Dendritic cell treated with granulocyte-macrophage colony-stimulating factor and Interleukin-4, amounts not matched to agents 40 ng/mL and 50 ng/mL, for 4 days (primary cell): ENCODE results near the gene HSPA1B.
"Not testable (repeated sequence)": the region's sequence is repeated elsewhere in the genome, so short reads cannot be mapped to it uniquely, and the experiment has no call there.

Source experiments
- H3K27ac Mint-ChIP-seq: one replicate; pipeline ENCODE4 v1.8.0; 2022; ENCODE audit warnings: mild to moderate bottlenecking, mixed read lengths
- H3K27me3 Mint-ChIP-seq: one replicate; pipeline ENCODE4 v1.8.0; 2022; ENCODE audit warnings: mild to moderate bottlenecking, mixed read lengths
- H3K36me3 Mint-ChIP-seq: one replicate; pipeline ENCODE4 v1.8.0; 2022; ENCODE audit warnings: low read depth, mixed read lengths
- H3K4me1 Mint-ChIP-seq: one replicate; pipeline ENCODE4 v1.8.0; 2022; ENCODE audit warnings: low read depth, mixed read lengths
- H3K4me3 Mint-ChIP-seq: one replicate; pipeline ENCODE4 v1.8.0; 2022; ENCODE audit warnings: mild to moderate bottlenecking, moderate library complexity, mixed read lengths
- H3K9me3 Mint-ChIP-seq: one replicate; pipeline ENCODE4 v1.8.0; 2022; ENCODE audit warnings: mixed read lengths
- intact Hi-C: fragments of 100-400 bp; cut with micrococcal nuclease; formaldehyde crosslinking; loops from one replicate; pipeline ENCODE4 v1.15.0; 2022

HSPA1B gene

GRCh38 chr6:31826793-31827285 lies 699 bp upstream of the HSPA1B start:
- Mint-ChIP-seq H3K36me3 (peaks cover 26% of the 10 kb centered on the region), H3K4me1 (peaks cover 45% of the 10 kb centered on the region), H3K27me3 (no peaks in the 10 kb centered on the region), H3K9me3 (no peaks in the 10 kb centered on the region), H3K4me3 (peak overlapping the region; percentile 90), H3K27ac (peak overlapping the region; percentile 91)
- intact Hi-C loops = no loop called here

GRCh38 chr6:31829633-31830283 lies 2.2 kb downstream of the HSPA1B start:
- Mint-ChIP-seq H3K27ac (peak overlapping the region; percentile 89), H3K4me3 (peak overlapping the region; percentile 91), H3K27me3 (no peaks in the 10 kb centered on the region), H3K9me3 (no peaks in the 10 kb centered on the region), H3K4me1 (peaks cover 43% of the 10 kb centered on the region), H3K36me3 (peaks cover 22% of the 10 kb centered on the region)
- intact Hi-C loops = loop anchor here (1.0 to 5.0 kb wide), 5 partner anchors 37 to 282 kb away; partner anchors contain the start of genes ATP6V1G2, DDAH2, LY6G5C and NFKBIL1

DNA sequence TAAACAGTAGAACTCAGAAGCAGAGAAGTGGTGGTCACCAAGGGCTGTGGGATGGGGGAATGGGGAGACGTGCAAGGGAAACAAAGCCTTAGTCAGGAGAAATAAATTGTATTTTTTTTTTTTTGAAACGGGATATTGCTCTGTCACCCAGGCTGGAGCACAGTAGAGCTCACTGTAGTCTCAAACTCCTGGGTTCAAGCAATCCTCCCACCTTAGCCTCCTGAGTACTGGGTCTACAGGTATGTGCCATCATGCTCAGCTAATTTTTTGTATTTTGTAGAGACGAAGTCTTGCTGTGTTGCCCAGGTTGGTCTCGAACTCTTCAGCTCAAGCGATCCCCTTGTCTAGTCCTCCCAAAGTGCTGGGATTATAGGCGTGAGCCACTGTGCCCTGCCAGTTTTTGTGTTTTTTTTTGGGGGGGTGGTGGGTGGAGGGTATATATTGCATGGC lies 3.4 kb downstream of the HSPA1B start:
- Mint-ChIP-seq H3K27me3 (no peaks in the 10 kb centered on the region), H3K36me3 (peaks cover 34% of the 10 kb centered on the region), H3K4me3 (peak overlapping the region; percentile 91)

GRCh38 chr6:31831350-31832215 lies 4.0 kb downstream of the HSPA1B start:
- Mint-ChIP-seq H3K27ac (peak overlapping the region; percentile 97), H3K4me3 (peak overlapping the region; percentile 91), H3K36me3 (peaks cover 41% of the 10 kb centered on the region), H3K9me3 (no peaks in the 10 kb centered on the region), H3K27me3 (no peaks in the 10 kb centered on the region), H3K4me1 (peaks cover 36% of the 10 kb centered on the region)
- intact Hi-C loops = loop anchor here (2.0 to 5.0 kb wide), 4 partner anchors 39 to 284 kb away; partner anchors contain the start of genes ATP6V1G2, DDAH2, LY6G5C and NFKBIL1

More for the DNA sequence above, 3.4 kb downstream of the HSPA1B start:
- Mint-ChIP-seq H3K27ac (peak overlapping the region; percentile 89), H3K9me3 (no peaks in the 10 kb centered on the region), H3K4me1 (peaks cover 36% of the 10 kb centered on the region)
- intact Hi-C loops = loop anchor here (1.0 to 5.0 kb wide), 5 partner anchors 39 to 284 kb away; partner anchors contain the start of genes ATP6V1G2, DDAH2, LY6G5C and NFKBIL1

- Mint-ChIP-seq H3K4me1 (peaks cover 54% of the 10 kb centered on the region), H3K9me3 (no peaks in the 10 kb centered on the region), H3K27ac (peak overlapping the region; percentile 97), H3K4me3 (peak overlapping the region; percentile 96), H3K36me3 (peaks cover 65% of the 10 kb centered on the region), H3K27me3 (no peaks in the 10 kb centered on the region)
- intact Hi-C loops = loop anchor here (1.0 to 5.0 kb wide), 4 partner anchors 28 to 287 kb away; partner anchors contain the start of genes ATP6V1G2, DDAH2, NEU1 and NFKBIL1
These were observed 7.1 kb downstream of the HSPA1B start for GRCh38 chr6:31834367-31835250.

DNA sequence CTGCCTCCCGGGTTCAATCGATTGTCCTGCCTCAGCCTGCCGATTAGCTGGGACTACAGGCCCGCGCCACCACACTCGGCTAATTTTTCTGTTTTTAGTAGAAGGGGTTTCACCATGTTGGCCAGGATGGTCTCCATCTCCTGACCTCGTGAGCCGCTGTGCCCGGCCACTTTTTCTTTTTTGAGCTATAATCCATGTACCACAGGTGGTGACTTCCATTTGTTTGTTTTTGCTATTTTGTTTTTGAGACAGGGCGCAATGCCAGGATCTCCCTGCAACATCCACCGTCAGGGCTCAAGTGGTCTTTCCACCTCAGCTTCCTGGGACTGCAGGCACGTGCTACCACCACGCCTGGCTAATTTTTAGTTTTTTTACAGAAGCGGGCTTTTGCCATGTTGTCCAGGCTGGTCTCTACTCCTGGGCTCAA lies 8.5 kb downstream of the HSPA1B start:
- H3K27ac Mint-ChIP-seq = peak overlapping the region; percentile 97
- no peaks in the 10 kb centered on the region for H3K27me3 Mint-ChIP-seq
- intact Hi-C loops = no loop called here
- H3K4me1 Mint-ChIP-seq = peaks cover 54% of the 10 kb centered on the region
- peak overlapping the region; percentile 96 for H3K4me3 Mint-ChIP-seq
- no peaks in the 10 kb centered on the region for H3K9me3 Mint-ChIP-seq
- H3K36me3 Mint-ChIP-seq = peaks cover 66% of the 10 kb centered on the region

DNA sequence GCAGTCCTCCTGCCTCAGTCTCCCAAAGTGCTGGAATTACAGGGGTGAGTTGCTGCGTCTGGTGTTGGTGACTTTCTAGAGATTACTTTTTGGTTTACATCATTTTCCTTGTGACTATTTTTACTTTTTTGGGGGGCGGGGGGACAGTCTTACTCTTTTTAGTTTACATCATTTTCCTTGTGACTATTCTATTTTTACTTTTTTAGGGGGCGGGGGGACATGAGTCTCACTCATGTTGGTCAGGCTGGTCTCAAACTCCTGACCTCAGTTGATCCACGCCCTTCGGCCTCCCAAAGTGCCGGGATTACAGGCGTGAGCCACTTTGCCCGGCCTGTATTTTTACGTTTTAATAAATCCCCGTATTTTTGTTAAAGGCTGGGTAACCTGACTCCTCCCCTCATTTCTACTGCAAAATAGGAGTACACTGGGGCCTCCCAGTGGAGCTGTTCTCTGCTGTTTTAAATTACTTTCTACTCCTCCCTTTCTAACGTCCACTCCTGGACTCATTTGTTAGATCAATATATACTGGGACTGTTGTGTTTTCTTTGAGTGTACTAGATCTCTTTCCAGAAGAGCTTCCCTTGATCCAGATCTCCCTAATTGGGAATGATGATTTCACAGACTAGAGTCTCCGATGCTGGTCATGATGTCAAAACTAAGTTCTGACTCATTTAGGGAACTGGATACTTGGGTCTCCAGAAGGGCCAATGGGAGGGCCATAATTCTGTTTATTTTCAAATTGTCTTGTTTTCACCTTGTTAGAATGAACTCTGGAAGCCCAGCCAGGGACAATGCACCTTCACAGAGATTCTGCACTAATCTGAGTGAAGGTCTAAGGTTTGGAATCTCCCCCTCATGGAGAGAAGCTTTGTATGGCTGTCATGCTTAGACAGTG lies 9.2 kb downstream of the HSPA1B start:
- H3K27me3 Mint-ChIP-seq = no peaks in the 10 kb centered on the region
- peaks cover 73% of the 10 kb centered on the region for H3K36me3 Mint-ChIP-seq
- H3K4me1 Mint-ChIP-seq = peaks cover 50% of the 10 kb centered on the region
- H3K9me3 Mint-ChIP-seq = no peaks in the 10 kb centered on the region
- intact Hi-C loops = no loop called here
- peak overlapping the region; percentile 97 for H3K27ac Mint-ChIP-seq
- H3K4me3 Mint-ChIP-seq = peak overlapping the region; percentile 96

DNA sequence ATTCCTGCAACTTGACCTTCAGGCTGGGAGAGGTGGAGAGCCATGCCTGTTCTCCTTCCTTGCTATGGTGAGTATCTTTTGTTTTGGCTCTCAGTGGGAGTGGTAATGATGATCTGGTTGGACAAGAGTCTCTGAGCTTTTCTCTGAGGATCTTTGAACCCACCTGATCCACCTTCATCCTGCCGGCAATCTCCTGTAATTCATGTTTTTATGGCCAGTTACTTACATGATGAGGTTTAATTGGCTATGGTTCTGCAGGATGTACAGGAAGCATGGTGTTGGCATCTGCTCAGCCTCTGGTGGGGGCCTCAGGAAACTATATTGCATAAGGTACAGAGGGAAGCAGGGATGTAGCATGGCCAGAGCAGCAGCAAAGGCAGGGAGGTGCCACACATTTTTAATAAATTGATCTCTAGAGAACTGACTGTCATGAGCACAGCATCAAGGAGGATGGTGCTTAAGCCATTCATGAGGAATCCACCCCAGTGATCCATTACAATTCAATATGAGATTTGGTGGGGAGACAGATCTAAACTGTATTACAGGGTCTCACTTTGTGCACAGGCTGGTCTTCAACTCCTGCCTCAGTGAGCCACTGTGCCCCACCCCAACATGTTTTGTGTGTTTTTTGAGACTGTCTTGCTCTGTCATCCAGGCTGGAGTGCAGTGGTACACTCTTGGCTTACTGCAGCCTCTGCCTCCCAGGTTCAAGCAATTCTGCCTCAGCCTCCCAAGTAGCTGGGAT lies 10.0 kb downstream of the HSPA1B start:
- intact Hi-C loops = no loop called here
- H3K4me3 Mint-ChIP-seq = peak overlapping the region; percentile 96

DNA sequence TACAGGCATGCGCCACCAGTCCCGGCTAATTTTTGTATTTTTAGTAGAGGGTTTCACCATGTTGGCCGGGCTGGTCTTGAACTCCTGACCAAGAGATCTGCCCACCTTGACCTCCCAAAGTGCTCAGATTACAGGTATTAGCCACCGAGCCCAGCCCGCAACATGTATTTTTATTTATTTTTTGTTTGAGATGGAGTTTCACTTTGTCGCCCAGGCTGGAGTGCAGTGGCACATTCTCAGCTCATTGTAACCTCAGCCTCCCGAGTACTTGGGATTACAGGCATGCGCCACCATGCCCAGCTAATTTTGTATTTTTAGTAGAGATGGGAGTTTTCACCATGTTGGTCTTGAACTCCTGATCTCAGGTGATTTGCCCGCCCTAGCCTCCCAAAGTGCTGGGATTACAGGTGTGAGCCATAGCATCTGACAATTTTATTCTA lies 10.6 kb downstream of the HSPA1B start:
- intact Hi-C loops, H3K27me3 Mint-ChIP-seq, H3K27ac Mint-ChIP-seq, H3K9me3 Mint-ChIP-seq: not testable (repeated sequence)
- Mint-ChIP-seq H3K36me3 (peaks cover 87% of the 10 kb centered on the region), H3K4me3 (peak overlapping the region; percentile 96), H3K4me1 (peaks cover 48% of the 10 kb centered on the region)

More for the DNA sequence above, 10.0 kb downstream of the HSPA1B start:
- Mint-ChIP-seq H3K27me3 (no peaks in the 10 kb centered on the region), H3K4me1 (peaks cover 49% of the 10 kb centered on the region), H3K27ac (peak overlapping the region; percentile 97), H3K9me3 (no peaks in the 10 kb centered on the region), H3K36me3 (peaks cover 81% of the 10 kb centered on the region)

DNA sequence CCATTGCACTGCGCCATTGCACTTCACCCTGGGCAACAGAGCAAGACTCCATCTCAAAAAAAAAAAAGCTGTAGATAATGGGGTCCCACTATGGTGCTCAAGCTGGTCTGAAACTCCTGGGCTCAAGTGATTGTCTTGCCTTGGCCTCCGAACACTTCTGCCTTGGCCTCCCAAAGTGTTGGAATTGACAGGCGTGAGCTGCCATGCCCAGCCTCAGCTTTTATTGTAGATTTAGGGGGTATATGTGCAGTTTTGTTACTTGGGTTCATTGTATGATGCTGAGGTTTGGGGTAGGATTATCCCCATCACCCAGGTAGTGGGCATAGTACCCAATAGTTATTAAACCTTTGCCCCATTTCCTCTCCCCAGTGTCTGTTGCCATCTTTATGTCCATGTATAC lies 11.4 kb downstream of the HSPA1B start:
- Mint-ChIP-seq H3K4me3 (no peak overlapping the region), H3K36me3 (peaks cover 95% of the 10 kb centered on the region), H3K4me1 (peaks cover 40% of the 10 kb centered on the region), H3K27ac (no peak overlapping the region), H3K27me3 (no peaks in the 10 kb centered on the region), H3K9me3 (no peaks in the 10 kb centered on the region)
- intact Hi-C loops = no loop called here

DNA sequence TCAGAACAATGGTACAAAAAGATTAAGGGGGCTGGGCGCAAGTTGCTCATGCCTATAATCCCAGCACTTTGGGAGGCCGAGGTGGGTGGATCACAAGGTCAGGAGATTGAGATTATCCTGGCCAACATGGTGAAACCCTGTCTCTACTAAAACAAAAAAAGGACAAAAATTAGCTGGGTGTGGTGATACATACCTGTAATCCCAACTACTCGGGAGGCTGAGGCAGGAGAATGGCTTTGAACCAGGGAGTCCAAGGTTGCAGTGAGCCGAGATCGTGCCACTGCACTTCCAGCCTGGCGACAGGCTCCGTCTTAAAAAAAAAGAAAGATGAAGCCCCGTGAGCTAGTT lies 12.2 kb downstream of the HSPA1B start:
- intact Hi-C loops, H3K4me3 Mint-ChIP-seq: not testable (repeated sequence)
- H3K36me3 Mint-ChIP-seq = peaks cover 100% of the 10 kb centered on the region

GRCh38 chr6:31842053-31842452 lies 14.5 kb downstream of the HSPA1B start:
- H3K27ac Mint-ChIP-seq = no peak overlapping the region

More for the DNA sequence above, 12.2 kb downstream of the HSPA1B start:
- not testable (repeated sequence) for H3K27ac Mint-ChIP-seq, H3K9me3 Mint-ChIP-seq, H3K27me3 Mint-ChIP-seq
- H3K4me1 Mint-ChIP-seq = peaks cover 35% of the 10 kb centered on the region

More at GRCh38 chr6:31842053-31842452, 14.5 kb downstream of the HSPA1B start:
- Mint-ChIP-seq H3K9me3 (no peaks in the 10 kb centered on the region), H3K4me3 (no peak overlapping the region), H3K27me3 (no peaks in the 10 kb centered on the region), H3K36me3 (peaks cover 90% of the 10 kb centered on the region), H3K4me1 (peaks cover 20% of the 10 kb centered on the region)
- intact Hi-C loops = no loop called here
